WTC11 (cell line): ENCODE data around the gene RDH12.

Experiments used
- ARID4B ChIP-seq: sonication (generic); formaldehyde crosslinking; IDR thresholded peaks from 2 replicates; pipeline ENCODE4 v1.8.0; 2023; ENCODE audit warnings: missing genetic modification reagents, mild to moderate bottlenecking, borderline replicate concordance
- IRF2 ChIP-seq: sonication (generic); formaldehyde crosslinking; IDR thresholded peaks from 2 replicates; pipeline ENCODE4 v1.8.0; 2022; ENCODE audit warnings: low read depth, missing genetic modification reagents, borderline replicate concordance
- NR3C1 ChIP-seq: sonication (generic); formaldehyde crosslinking; conservative IDR thresholded peaks from 2 replicates; pipeline ENCODE4 v1.8.1; 2023; ENCODE audit warnings: low read depth, mild to moderate bottlenecking, missing genetic modification reagents
- PRDM15 ChIP-seq: sonication (generic); formaldehyde crosslinking; IDR thresholded peaks from 2 replicates; pipeline ENCODE4 v1.8.0; 2022; ENCODE audit warnings: missing genetic modification reagents
- SP1 ChIP-seq: sonication (generic); formaldehyde crosslinking; conservative IDR thresholded peaks from 2 replicates; pipeline ENCODE4 v1.8.1; 2022; ENCODE audit warnings: missing genetic modification reagents
- TF ChIP-seq, protein P1 (sequence below): fragments of 200-600 bp; IDR thresholded peaks from 2 replicates; pipeline ENCODE4 v1.8.0; 2022; ENCODE audit warnings: antibody characterized with exemption
- TF ChIP-seq, protein P2 (sequence below): sonication (generic); formaldehyde crosslinking; IDR thresholded peaks from 2 replicates; pipeline ENCODE4 v1.8.0; 2022; ENCODE audit warnings: mild to moderate bottlenecking, missing genetic modification reagents

DNA sequence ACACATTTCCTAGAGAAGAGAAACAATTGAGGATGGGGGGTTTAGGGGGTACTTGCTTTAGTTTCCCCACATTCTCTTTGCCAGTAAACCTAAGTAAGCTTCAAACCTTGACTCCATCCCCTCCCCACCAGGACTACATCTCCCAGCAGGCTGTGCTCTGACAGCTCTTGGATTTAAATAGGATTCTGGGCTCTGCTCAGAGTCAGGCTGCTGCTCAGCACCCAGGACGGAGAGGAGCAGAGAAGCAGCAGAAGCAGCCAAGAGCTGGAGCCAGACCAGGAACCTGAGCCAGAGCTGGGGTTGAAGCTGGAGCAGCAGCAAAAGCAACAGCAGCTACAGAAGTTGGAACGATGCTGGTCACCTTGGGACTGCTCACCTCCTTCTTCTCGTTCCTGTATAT lies 20.6 kb downstream of the RDH12 start:
- TF ChIP-seq NR3C1 (CRISPR knock-in tag) = no peak
- TF ChIP-seq ARID4B (CRISPR knock-in tag) = no peak
- TF ChIP-seq, protein P1, sequence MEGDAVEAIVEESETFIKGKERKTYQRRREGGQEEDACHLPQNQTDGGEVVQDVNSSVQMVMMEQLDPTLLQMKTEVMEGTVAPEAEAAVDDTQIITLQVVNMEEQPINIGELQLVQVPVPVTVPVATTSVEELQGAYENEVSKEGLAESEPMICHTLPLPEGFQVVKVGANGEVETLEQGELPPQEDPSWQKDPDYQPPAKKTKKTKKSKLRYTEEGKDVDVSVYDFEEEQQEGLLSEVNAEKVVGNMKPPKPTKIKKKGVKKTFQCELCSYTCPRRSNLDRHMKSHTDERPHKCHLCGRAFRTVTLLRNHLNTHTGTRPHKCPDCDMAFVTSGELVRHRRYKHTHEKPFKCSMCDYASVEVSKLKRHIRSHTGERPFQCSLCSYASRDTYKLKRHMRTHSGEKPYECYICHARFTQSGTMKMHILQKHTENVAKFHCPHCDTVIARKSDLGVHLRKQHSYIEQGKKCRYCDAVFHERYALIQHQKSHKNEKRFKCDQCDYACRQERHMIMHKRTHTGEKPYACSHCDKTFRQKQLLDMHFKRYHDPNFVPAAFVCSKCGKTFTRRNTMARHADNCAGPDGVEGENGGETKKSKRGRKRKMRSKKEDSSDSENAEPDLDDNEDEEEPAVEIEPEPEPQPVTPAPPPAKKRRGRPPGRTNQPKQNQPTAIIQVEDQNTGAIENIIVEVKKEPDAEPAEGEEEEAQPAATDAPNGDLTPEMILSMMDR = no peak
- TF ChIP-seq, protein P2, sequence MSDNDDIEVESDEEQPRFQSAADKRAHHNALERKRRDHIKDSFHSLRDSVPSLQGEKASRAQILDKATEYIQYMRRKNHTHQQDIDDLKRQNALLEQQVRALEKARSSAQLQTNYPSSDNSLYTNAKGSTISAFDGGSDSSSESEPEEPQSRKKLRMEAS (CRISPR knock-in tag) = no peak
- no peak for TF ChIP-seq SP1 (CRISPR knock-in tag)
- TF ChIP-seq PRDM15 (CRISPR knock-in tag) = peak; percentile 40; the same call in 1 of the 2 replicates
- no peak for TF ChIP-seq IRF2 (CRISPR knock-in tag)
